ENCODE results near the gene ST6GALNAC5.

DNA sequence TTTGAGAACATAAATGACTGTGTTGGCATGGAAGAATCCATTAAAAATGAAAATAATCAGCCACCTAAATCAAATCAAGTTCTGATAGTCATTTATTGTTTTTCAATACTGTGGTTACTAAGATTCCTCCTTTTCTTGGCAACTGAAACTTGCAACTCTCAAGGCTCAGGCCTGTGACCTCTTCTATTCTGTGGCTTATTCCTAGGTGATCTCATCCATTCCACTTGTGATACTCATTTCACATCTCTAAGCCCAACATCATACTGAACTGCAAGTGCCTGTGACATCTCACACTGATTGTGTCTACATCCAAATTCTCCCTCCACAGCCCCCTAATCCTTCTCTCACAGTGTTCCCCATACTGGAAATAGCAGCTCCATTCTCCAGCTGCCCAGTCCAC lies 4.8 kb upstream of the ST6GALNAC5 start:
- no peak for TF ChIP-seq CTCF (IDR thresholded peaks at IDR 0.05 in 4 of 5, conservative IDR thresholded peaks at IDR 0.05 in 1 of 5)
- no peak for TF ChIP-seq POLR2A (IDR thresholded peaks at IDR 0.05)

All from gastrocnemius medialis (tissue), 4 donors.